K562 (cell line): Measurements from ENCODE around the gene AKT1S1. TPM values are rescaled to one million over a fixed set of nuclear protein-coding genes. Genes with fewer than 3 reads are reported as not detected.

Experiments
- CC2D1A ChIP-seq: fragments of 450-650 bp; IDR thresholded peaks from 2 replicates; pipeline ENCODE4 v1.6.1; 2017; ENCODE audit warnings: mild to moderate bottlenecking
- FOS ChIP-seq: IDR thresholded peaks from 3 replicates; pipeline ENCODE4 v1.6.1; 2011; ENCODE audit not compliant: insufficient read length; ENCODE audit errors: extremely low read depth
- FOXK2 ChIP-seq, 2 experiments: fragments of 450-650 bp; IDR thresholded peaks in 1 of 2; conservative IDR thresholded peaks in 1 of 2; 2 replicates each; pipeline ENCODE4 v1.6.1; 2016; ENCODE audit warnings: low read depth in 2 of 2, mild to moderate bottlenecking in 1 of 2
- HDGF ChIP-seq: fragments of 450-650 bp; IDR thresholded peaks from 2 replicates; pipeline ENCODE4 v1.6.1; 2016
- HIVEP1 ChIP-seq: fragments of 250-450 bp; sonication (Bioruptor Pico); IDR thresholded peaks from 2 replicates; pipeline ENCODE4 v1.4.0; 2020; ENCODE audit warnings: mild to moderate bottlenecking
- KLF1 ChIP-seq: fragments of 450-650 bp; IDR thresholded peaks from 2 replicates; pipeline ENCODE4 v1.6.1; 2016; ENCODE audit warnings: missing genetic modification characterization, missing compliant biosample characterization
- MAFF ChIP-seq: IDR thresholded peaks from 2 replicates; pipeline ENCODE4 v1.6.1; 2012; ENCODE audit warnings: low read length, improper control_type of control experiment
- MEF2D ChIP-seq: conservative IDR thresholded peaks from 2 replicates; pipeline ENCODE4 v1.6.1; 2016; ENCODE audit warnings: low read depth, missing genetic modification characterization, missing compliant biosample characterization
- MEIS2 ChIP-seq: fragments of 450-650 bp; IDR thresholded peaks from 2 replicates; pipeline ENCODE4 v1.6.1; 2014; ENCODE audit warnings: mild to moderate bottlenecking; ENCODE audit not compliant: partially characterized antibody
- NBN ChIP-seq: fragments of 450-650 bp; IDR thresholded peaks from 2 replicates; pipeline ENCODE4 v1.6.1; 2016; ENCODE audit warnings: low read depth, mild to moderate bottlenecking
- PHF21A ChIP-seq: fragments of 450-650 bp; IDR thresholded peaks from 2 replicates; pipeline ENCODE4 v1.6.1; 2017; ENCODE audit warnings: low read depth, borderline replicate concordance
- RBFOX2 ChIP-seq: fragments of 200-400 bp; formaldehyde crosslinking; IDR thresholded peaks from 2 replicates; pipeline ENCODE4 v1.6.1; 2017; ENCODE audit warnings: low read depth, mild to moderate bottlenecking, low read length, moderate library complexity
- SMARCC2 ChIP-seq: fragments of 450-650 bp; IDR thresholded peaks from 2 replicates; pipeline ENCODE4 v1.6.1; 2017; ENCODE audit warnings: antibody characterized with exemption, moderate library complexity, mild to moderate bottlenecking, low read depth
- SUPT5H ChIP-seq: fragments of 450-650 bp; IDR thresholded peaks from 2 replicates; pipeline ENCODE4 v1.6.1; 2016
- TEAD4 ChIP-seq, 2 experiments: sonication (generic) in 1 of 2; formaldehyde crosslinking in 1 of 2; IDR thresholded peaks; 2 replicates each; pipeline versions ENCODE4 v1.6.1 to v1.8.0; 2012 to 2022; ENCODE audit warnings: borderline replicate concordance in 1 of 2, inconsistent platforms in 1 of 2, low read length in 1 of 2, mild to moderate bottlenecking in 1 of 2, missing genetic modification reagents in 1 of 2
- ZBTB1 ChIP-seq: sonication (generic); formaldehyde crosslinking; IDR thresholded peaks from 2 replicates; pipeline ENCODE4 v1.8.1; 2023; ENCODE audit warnings: missing genetic modification reagents, low read depth, mild to moderate bottlenecking, borderline replicate concordance
- ZKSCAN8 ChIP-seq: fragments of 200-800 bp; sonication (Bioruptor generic); IDR thresholded peaks from 2 replicates; pipeline ENCODE4 v1.6.1; 2016; ENCODE audit warnings: missing genetic modification characterization, missing compliant biosample characterization
- ZNF184 ChIP-seq: sonication (generic); formaldehyde crosslinking; IDR thresholded peaks from 2 replicates; pipeline ENCODE4 v1.5.0; 2020; ENCODE audit warnings: missing genetic modification reagents
- ZNF3 ChIP-seq: fragments of 250-450 bp; sonication (Bioruptor Pico); IDR thresholded peaks from 2 replicates; pipeline ENCODE4 v1.5.0; 2021; ENCODE audit warnings: mild to moderate bottlenecking, moderate library complexity
- ZNF347 ChIP-seq: fragments of 450-650 bp; formaldehyde crosslinking; IDR thresholded peaks from 2 replicates; pipeline ENCODE4 v1.4.0; 2020; ENCODE audit warnings: low read depth, mild to moderate bottlenecking, moderate library complexity
- ZZZ3 ChIP-seq: fragments of 450-650 bp; IDR thresholded peaks from 2 replicates; pipeline ENCODE4 v1.6.1; 2016; ENCODE audit warnings: antibody characterized with exemption, mild to moderate bottlenecking, moderate library complexity
- polyA plus RNA-seq, 8 experiments: library from polyadenylated mRNA; depleted of rRNA in 4 of 8; stranded (reverse) in 5 of 8; unstranded in 3 of 8; fragments of >200 nt; fragmentation: Nextera tagmentation in 2 of 8; fragmentation: Illumina TruSeq in 1 of 8; extraction: Ambion mirVana in 2 of 8; extraction: Trizol in 1 of 8; gene quantifications; 2 replicates each; pipeline versions ENCODE4 v1.2.1 to v1.2.3, GENCODE V29; 2011 to 2014; ENCODE audit warnings: inconsistent platforms in 1 of 8, missing spikeins in 1 of 8
- total RNA-seq, 7 experiments: library from RNA; depleted of rRNA in 6 of 7; stranded (reverse); fragments of >200 nt in 6 of 7; fragmentation: Illumina TruSeq in 2 of 7; extraction: Trizol in 2 of 7; gene quantifications; 2 replicates each; pipeline versions ENCODE4 v1.2.1 to v1.2.3, GENCODE V29; 2011 to 2021; ENCODE audit warnings: low replicate concordance in 1 of 7
- TF ChIP-seq, protein P1 (sequence below): fragments of 200-800 bp; sonication (Bioruptor generic); IDR thresholded peaks from 2 replicates; pipeline ENCODE4 v1.6.1; 2017; ENCODE audit warnings: missing genetic modification characterization, missing compliant biosample characterization
- TF ChIP-seq, protein P2 (sequence below): fragments of 450-650 bp; formaldehyde crosslinking; IDR thresholded peaks from 2 replicates; pipeline ENCODE4 v1.4.0; 2020; ENCODE audit warnings: mild to moderate bottlenecking, moderate library complexity
- TF ChIP-seq, protein P3 (sequence below), 2 experiments: fragments of 450-650 bp; IDR thresholded peaks; 2 replicates each; pipeline ENCODE4 v1.6.1; 2016
- TF ChIP-seq, protein P4 (sequence below): fragments of 450-650 bp; IDR thresholded peaks from 2 replicates; pipeline ENCODE4 v1.6.1; 2016; ENCODE audit warnings: missing biosample characterization, missing genetic modification characterization

Gene AKT1S1
- total and polyA plus RNA-seq, 9 of the 15 experiments (the other 6 are each of a cell fraction or from before 2014, with no cell fraction given) = 1.2 to 50.3 (median 17.1) TPM

DNA sequence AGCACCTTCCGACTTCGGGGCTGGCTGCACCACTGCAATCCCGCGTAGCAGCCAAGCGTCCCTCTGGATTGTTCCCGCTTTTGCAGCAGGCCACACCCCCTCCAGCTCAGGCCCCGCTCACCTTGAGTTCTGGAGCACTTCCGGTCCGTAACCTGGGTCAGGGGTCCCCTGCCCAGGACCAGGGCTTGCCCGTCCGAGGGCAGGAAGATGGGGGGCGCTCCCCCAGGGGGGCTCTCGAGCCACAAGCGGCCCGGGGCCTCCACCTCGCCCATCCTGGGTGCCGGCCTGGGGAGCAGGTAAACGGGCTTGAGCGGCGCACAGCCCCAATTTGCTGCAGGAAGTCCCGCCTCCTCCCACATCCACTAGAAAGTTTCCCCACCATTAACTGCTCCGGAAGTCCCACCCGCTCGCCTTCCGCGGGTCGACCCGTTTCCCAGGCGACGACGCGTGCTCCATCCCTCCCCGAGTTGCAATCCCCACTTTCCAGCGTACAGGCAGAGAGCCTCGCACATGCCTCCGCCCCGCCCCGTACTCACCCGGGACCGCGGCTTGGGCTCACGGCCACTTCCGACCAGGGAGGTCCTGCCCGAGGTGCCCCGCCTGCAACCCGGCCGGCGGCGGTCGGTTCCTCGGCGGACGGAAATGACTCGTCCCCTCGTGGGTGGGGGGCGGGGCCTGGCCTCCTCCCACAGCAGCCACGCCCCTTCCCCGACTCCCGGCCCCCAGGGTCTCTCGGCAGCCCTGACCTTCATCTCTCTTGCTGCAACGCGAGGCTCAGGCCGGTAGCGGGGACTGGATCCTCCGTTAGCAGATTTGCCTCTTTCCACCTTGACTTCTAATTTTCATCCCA, 10.0 kb downstream of the AKT1S1 start, which contains the start of gene PNKP (continued):
- TF ChIP-seq SMARCC2 (no peak), PHF21A (no peak), ZBTB1 (CRISPR knock-in tag) (no peak; the same call in 1 of the 2 replicates), MAFF (no peak), NBN (peak; percentile 31; the same call in 1 of the 2 replicates), ZZZ3 (no peak), FOS (no peak), HIVEP1 (no peak), RBFOX2 (peak; percentile 93), MEIS2 (no peak), FOXK2 (conservative IDR thresholded peaks at IDR 0.05 in 1 of 2, IDR thresholded peaks at IDR 0.05 in 1 of 2; ENCODE audit: low read depth in 2 of 2) (peak; percentile 45 to 65; a peak in 1 of 4 replicates), CC2D1A (no peak), HDGF (no peak), MEF2D (tag) (no peak), ZNF184 (CRISPR knock-in tag) (no peak), KLF1 (tag) (peak; percentile 71; the same call in 1 of the 2 replicates), ZNF3 (CRISPR knock-in tag) (no peak), TEAD4 (IDR thresholded peaks at IDR 0.05; ENCODE audit: low read length) (no peak), TEAD4 (CRISPR knock-in tag; IDR thresholded peaks at IDR 0.05; ENCODE audit: borderline replicate concordance) (no peak), ZKSCAN8 (CRISPR knock-in tag) (no peak), SUPT5H (peak; percentile 92), ZNF347 (CRISPR knock-in tag) (no peak)
- TF ChIP-seq, protein P1, sequence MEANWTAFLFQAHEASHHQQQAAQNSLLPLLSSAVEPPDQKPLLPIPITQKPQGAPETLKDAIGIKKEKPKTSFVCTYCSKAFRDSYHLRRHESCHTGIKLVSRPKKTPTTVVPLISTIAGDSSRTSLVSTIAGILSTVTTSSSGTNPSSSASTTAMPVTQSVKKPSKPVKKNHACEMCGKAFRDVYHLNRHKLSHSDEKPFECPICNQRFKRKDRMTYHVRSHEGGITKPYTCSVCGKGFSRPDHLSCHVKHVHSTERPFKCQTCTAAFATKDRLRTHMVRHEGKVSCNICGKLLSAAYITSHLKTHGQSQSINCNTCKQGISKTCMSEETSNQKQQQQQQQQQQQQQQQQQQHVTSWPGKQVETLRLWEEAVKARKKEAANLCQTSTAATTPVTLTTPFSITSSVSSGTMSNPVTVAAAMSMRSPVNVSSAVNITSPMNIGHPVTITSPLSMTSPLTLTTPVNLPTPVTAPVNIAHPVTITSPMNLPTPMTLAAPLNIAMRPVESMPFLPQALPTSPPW (CRISPR knock-in tag) = peak; percentile 80
- TF ChIP-seq, protein P2, sequence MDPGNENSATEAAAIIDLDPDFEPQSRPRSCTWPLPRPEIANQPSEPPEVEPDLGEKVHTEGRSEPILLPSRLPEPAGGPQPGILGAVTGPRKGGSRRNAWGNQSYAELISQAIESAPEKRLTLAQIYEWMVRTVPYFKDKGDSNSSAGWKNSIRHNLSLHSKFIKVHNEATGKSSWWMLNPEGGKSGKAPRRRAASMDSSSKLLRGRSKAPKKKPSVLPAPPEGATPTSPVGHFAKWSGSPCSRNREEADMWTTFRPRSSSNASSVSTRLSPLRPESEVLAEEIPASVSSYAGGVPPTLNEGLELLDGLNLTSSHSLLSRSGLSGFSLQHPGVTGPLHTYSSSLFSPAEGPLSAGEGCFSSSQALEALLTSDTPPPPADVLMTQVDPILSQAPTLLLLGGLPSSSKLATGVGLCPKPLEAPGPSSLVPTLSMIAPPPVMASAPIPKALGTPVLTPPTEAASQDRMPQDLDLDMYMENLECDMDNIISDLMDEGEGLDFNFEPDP = no peak
- TF ChIP-seq, protein P3, sequence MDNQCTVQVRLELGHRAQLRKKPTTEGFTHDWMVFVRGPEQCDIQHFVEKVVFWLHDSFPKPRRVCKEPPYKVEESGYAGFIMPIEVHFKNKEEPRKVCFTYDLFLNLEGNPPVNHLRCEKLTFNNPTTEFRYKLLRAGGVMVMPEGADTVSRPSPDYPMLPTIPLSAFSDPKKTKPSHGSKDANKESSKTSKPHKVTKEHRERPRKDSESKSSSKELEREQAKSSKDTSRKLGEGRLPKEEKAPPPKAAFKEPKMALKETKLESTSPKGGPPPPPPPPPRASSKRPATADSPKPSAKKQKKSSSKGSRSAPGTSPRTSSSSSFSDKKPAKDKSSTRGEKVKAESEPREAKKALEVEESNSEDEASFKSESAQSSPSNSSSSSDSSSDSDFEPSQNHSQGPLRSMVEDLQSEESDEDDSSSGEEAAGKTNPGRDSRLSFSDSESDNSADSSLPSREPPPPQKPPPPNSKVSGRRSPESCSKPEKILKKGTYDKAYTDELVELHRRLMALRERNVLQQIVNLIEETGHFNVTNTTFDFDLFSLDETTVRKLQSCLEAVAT (IDR thresholded peaks at IDR 0.05) = no peak
- TF ChIP-seq, protein P4, sequence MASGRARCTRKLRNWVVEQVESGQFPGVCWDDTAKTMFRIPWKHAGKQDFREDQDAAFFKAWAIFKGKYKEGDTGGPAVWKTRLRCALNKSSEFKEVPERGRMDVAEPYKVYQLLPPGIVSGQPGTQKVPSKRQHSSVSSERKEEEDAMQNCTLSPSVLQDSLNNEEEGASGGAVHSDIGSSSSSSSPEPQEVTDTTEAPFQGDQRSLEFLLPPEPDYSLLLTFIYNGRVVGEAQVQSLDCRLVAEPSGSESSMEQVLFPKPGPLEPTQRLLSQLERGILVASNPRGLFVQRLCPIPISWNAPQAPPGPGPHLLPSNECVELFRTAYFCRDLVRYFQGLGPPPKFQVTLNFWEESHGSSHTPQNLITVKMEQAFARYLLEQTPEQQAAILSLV (tag) = no peak
